C4-2B (cell line): Measurements from ENCODE around the gene RNF149.

Experiments
- CTCF ChIP-seq: fragments of 450-650 bp; conservative IDR thresholded peaks from 2 replicates; pipeline ENCODE4 v1.5.1; 2017; ENCODE audit warnings: mild to moderate bottlenecking
- ZFX ChIP-seq: fragments of 450-650 bp; IDR thresholded peaks from 2 replicates; pipeline ENCODE4 v1.6.1; 2017

GRCh38 chr2:101331202-101331601 lies 22.7 kb upstream of the RNF149 start:
- TF ChIP-seq CTCF, result no peak
- no peak for TF ChIP-seq ZFX
